ENCODE results near the gene ERG28.

Gene ERG28

DNA sequence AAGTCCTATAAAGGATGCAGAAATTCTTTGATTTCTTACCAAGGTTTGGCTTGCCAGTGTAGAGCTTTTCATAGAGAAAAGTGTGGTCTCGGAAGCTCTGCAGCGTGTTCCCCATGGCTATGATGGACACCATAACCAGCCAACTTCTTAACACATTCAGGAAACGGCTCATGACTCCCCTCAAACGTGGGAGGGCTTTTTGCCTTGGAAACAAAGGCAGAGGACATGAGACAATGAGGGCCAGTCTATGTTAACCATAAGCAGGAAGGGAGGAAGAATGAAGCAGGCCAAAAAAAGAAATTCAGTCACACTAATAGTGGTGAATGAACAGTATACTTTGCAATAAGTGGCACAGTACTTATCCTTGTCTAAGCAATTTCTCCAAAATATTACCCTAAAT is 3.3 kb downstream of the ERG28 start:
- no peak for DNase-seq

DNA sequence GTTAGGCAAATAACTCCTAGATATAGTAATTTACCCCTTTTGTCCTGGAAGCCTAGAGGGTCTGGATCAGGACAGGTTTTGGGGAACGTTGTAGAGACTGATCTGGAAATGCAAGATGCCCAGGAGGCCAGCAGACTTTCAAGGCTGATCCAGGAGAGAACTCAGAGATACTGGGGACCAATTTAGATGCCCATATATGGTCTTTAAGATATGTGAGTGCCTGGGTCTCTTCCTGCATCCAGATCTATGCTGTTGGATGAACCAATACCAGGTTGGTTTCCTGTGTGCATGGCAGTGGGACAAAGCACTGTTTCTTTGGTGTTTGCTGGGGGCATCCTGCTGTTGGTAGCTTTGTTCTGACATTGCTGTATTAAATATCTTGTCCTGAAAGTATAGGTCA is 5.4 kb downstream of the ERG28 start:
- no peak for DNase-seq

DNA sequence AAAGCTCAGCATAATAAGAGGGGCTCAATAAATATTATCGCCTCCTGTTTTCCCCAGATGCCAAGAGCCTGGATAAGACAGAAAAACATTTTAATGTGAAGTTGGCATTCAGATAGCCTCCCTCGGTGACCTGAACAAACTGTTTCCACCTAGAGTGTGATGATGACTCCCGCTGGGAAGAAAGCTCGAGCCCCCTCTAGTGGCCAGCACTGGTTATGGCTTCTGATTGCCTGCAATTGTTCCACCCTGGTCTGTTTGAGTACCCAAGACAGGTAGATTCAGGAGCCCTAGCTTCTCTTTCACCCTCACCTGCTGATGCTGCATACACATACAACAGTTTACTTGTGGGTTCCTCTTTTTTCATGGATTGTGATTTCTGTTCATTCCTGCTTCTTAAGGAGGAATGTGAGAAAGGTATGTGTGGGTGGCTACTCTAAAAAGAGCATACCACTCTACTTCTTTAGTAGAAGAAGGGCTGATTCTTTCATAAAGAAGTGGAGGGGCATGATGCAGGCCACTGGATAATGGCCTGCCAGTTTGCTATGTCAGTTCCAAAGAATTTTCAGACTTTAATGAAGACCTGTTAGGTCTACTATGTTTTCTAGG is 6.4 kb downstream of the ERG28 start:
- DNase-seq: no peak

DNA sequence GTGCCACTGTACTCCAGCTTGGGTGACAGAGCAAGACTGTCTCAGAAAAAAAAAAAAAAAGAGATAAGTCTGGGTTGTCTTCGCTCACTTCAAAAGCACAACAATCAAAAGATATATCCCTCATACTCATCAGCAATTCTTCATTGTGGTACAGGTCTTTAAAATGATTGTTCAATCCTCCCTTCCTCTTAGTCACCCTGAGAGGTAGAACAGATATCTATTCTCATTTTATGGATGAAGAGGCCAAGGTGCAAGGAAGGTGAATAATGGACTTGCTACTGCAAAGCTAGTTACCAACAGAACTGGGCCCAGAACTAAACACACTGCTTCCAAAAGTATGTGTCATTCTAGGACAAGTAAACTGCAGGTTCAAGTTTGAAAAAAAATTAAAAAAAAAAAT is 7.1 kb downstream of the ERG28 start:
- DNase-seq: no peak

DNA sequence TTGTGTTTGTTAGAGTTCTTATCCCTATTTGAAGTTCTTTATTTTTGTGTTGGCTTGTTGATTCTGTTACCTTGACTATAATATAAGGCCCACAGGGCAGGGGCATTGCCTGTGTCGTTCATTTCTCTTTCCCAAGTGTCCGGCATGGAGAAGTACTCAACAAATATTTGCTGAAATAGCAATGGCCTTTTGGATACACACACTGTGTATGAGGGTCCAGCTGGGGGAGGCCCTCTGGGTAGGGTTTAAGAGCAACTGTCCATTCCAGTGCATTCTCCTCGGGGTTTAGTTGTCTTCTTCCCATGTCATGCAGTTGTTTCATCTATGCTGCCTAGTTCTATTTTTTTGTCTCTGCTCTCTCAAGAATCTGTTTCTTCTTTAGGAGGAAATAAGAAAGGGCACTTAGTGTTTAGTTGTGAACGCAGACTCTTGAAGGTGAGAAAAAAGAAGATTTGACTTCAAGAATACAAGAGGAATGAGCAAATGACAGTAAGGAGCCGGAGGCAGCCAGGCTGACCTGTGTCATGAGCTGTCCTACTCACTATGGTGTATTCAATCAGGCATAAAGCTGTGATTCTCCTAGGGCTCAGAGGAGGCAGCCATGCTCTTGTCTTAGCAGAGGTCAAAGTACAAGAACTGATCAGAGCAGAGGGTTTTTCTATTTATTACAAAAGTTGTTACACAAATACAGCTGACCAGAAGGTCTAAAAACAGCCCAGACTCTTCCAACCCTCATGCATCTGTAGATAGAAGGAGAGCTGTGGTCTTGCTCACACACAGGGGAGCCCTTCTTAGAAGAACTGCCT is 10.2 kb downstream of the ERG28 start:
- no peak for DNase-seq

DNA sequence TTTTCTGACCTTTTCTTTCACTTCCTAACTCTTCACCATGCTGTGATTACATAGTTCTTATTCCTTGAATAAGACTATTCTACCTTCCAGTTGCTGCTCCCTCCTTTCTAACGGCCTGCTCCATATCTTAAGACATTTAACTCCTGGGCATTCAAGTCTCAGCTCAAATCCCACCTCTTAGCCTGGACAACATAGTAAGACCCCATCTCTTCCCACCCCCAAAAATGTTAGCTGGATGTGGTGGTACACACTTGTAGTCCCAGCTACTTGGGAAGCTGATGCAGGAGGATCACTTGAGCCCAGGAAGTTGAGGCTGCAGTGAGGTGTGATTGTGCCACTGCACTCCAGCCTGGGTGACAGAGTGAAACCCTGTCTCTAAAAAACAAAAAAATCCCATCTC is 10.9 kb downstream of the ERG28 start:
- no peak for DNase-seq

DNA sequence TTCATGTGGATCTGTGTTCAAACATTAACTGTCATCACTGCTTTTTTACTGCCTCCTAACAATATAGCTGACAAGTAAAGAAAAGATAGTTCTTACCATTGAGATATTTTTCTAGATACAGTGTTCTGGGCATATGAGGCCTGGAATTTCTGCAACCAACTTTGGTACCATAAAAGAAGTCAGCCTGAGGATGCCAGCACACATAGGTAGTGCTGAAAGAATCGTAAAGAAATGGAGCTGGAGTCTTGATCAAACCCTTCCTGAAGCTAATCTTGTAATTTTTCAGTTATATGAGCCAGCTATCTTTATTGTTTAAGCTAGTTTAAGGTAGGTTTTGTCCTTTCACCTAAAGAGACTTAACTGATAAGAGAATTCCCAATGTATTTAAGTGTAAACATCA is 11.3 kb downstream of the ERG28 start:
- no peak for DNase-seq

DNA sequence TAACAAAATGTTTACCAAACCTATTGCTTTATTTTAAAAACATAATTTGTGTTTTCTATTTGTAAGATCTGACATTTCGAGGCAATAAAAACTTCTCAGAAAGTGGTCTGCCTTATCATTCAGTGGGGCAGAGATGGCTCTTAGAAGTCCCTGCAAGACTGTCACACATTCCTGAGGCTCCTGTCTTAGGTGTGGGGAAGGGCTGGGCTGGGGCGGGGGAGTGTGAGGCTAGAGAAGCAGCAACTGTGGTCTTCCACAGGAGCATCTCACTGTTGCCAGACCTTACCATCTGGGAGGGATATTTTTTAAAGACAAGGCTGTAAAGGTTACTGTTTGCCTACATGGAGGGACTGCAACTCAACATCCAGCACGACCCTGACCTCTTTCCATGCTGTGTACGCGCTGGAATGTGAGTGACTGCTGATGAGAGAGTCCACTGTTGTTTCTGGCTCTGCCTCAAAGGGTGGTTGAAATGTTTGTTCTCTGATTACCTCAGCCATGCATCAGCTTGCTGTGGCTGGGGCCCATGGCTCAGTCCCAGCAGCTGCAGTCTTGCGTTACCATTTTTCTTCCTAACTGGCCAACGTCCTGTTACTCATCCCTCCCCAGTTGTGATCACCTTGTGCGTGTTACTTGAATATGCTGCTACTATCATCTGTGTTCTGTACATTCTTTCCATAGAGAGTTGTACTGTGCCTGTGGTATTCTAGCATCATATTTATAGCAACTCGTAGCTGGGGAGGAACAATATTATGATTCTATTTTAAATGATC is 12.4 kb downstream of the ERG28 start:
- no peak for DNase-seq

DNA sequence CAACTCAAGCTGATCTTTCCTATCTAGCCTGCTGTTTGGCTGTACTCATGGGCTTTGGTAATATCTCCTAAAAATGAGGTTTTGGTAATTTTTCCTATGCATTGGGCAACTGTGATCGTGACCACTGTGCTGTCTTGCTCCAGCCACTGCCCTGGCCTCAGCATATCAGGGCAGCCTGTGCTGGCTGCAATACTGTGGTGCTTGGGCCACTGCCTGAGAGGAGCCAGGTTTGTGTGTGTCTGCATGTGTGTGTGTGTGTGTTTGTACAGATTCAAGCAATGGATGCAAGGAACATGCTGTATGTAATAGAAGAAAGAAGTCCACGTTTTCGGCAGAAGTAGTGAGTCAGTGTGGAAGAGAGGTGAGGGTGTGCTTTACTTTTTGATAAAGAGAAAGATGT is 13.0 kb downstream of the ERG28 start:
- DNase-seq: no peak

DNA sequence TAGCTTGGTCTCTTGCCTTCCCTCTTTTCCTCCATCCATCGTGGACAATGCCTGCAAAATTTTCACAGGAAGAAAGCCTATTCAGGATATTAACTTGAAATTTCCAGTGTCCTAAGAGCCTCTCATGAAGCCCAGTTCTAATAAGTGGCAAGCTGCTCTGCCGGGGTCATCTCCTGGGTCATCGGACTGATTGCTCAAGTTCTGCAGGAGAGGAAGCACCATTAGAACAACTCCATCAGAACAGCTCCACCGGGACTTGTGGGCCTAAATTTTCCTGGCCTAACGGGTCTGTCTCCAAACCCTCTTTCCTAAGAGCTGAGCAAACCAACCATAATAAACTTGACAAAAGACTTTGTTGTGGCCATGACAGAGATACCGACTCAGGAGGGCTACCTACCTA is 13.9 kb downstream of the ERG28 start:
- DNase-seq: no peak

DNA sequence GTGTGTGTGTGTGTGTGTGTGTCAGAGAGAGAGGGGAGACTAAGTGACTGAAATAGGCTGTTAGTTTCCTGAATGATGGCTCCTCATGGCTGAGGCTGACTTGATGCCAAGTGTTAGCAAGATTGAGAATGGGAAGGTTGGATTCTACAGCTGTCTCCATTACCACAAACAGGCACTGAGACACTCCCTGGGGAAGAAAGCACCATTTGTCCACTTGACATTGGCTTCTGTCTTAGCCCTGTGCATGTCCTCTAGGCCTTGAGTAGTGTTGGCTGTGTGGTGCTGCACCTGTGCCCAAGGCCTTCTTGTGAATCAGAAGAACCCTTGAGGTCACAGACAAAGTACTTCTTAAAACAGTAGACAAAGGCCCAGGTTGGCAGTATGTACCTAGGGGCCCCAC is 15.6 kb downstream of the ERG28 start:
- DNase-seq: no peak

DNA sequence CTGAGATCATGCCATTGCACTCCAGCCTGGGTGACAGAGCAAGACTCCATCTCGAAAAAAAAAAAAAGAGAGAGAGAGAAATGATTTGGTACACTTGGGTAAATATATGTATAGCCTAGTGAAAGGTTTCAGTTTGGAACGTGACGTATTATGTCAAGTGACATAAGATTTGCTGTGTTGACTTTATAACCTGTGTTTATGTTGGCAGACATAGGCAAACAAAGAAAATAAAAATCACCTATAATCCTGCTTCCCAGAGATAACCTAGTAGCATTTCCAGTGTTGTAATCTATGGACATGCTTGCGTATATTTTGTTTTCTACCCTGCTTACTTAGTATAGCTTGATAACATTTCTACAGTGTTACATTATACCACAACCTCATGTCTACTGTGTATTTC is 16.7 kb downstream of the ERG28 start:
- no peak for DNase-seq

DNA sequence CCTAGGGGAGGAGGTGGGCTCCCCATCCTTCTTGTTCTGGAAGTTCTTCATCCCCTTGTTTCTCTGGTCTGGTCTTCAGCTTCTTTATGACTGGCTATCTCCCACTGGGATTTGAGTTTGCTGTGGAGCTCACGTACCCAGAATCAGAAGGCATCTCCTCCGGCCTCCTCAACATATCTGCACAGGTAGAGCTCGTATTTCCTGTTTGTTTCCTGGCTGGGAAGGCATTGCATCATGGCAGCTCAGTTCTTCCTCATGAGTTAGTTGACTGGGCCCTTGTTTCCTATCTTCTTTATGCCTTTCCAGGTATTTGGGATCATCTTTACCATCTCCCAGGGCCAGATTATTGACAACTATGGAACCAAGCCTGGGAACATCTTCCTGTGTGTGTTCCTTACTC is 19.8 kb downstream of the ERG28 start:
- DNase-seq: no peak

DNA sequence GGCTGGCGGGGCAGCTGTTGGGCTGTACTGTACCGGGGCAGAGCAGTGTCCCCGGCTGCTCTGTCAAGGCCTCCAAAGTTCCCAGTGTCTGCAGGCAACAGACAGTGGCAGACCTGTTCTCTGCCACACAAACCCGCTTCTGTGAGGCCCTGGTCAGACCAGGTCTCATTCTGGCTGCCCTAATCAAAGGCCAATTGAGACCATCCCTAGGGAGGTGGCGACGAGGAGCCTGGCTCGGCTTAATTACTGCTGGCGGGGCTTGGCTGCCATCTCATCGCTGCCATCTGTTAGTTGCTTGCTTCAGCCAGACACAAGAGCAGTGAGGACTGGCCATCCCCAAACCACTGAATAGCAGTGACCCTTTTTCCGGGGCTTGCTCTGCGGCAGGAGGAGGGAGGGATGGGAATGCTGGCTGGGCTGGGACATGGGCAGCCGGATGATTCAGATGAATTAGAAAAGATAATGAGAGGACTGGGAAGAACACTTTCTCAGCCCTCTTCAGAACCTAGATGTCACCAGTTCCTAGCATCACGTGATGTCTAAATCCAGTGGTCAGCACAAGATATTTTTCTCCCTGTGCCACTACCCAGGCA is 24.5 kb downstream of the ERG28 start:
- DNase-seq: no peak

DNA sequence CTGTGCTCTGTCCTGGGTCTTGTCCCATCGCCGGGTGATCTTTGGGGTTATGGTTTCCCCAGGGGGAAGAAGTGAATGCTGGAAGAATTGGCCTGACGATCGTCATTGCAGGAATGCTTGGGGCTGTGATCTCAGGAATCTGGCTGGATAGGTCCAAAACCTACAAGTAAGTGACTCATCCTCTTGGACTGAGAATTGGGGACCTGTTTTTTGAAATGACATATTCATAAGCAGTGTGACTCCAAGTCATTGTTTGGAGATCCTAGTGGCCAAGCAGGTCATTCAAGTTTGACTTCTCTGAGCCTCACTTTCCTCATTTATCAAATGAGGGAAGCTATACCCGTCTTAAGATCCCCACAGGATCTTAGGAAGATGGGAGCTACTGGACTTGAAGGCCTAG is 25.8 kb downstream of the ERG28 start:
- no peak for DNase-seq

DNA sequence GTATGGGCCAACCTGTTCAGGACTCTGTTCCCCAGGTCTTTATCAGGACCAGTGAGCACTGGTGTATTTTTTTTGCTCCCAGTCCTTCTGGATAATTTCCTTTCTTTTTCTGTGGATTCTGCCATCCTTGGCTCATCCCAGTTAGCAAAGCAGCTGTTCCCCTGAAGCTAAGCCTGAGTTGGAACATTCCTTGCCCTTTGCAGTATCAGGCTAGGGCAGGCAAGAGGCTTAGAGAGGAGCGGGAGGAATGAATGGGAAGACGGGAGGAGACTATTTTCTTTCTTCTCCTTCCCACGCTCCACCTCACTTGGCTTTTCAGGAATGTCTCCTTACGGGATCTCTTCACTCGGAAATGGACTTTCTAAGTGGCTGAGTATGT is 29.2 kb downstream of the ERG28 start:
- DNase-seq: no peak

DNA sequence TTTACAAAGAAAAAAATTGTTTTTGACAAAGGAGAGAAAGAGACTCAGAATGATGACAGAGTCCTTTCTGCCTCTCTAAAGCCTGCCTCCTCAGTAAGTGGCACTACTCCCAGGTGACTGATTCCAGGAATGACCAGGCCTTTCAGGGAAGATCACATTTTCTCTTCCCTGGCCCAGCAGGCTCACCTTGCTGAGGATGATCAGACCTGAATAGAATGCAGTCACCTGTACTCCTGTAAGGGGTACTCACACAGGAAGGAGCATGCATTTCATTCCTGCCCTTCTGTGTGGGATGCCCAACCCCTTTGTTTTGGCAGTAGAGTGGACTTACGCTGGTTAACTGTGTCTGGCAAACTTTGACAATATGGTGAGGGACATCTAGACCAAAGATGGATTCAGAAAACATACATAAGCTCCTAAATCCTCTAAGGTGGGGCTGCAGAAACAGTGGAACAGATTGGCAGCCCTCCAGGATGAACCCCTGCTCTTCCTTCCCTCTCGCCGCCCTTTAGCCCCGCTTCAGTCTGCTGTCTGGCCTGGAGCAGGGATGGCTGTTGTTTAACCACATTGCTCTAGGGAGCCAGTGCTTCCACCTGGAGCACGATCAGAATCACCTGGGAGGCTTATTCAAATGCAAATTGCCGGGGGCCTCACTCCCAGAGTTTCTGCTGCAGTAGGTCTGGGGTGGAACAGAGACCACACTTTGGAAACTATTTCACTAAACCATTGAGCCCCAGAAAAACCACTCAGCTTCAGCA is 29.8 kb downstream of the ERG28 start:
- no peak for DNase-seq

DNA sequence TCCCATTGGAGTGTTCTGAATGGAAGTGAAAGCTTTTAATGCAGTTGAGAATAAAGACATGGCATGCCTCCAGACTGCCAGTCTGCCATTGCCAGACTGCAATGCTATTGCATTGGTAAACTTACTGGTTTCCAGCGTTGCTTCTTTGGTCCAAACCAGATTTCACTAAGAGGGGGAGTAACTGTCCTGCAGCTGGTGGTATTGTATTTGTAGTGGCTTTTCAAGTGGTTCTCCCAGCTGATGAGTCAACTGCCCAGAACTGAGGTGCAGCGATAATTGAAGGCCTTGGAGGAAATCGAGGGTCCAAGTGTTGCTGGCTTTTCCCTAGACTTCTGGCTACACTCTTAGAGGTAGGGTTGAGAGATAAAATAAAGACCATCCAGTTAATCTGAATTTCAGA is 31.9 kb downstream of the ERG28 start:
- DNase-seq: no peak

DNA sequence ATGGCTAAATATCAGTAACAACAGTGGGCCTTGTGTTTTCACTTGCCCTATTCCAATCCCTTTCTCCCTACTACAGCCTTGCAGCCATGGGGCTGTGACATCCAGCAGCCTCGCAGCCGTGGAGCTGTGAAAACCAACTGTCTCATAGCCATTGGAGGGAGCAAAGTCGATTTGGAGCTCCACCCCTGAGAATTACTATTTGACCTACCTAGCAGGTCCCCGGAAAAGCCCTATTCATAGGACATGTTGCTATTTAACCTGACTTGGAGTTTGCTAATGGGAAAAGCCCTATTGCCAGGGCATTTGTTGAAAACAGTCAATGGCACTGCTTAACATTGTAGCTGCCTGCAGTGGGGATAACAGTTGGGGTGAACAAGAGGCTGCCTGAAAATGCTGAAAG is 33.3 kb downstream of the ERG28 start:
- DNase-seq: no peak

DNA sequence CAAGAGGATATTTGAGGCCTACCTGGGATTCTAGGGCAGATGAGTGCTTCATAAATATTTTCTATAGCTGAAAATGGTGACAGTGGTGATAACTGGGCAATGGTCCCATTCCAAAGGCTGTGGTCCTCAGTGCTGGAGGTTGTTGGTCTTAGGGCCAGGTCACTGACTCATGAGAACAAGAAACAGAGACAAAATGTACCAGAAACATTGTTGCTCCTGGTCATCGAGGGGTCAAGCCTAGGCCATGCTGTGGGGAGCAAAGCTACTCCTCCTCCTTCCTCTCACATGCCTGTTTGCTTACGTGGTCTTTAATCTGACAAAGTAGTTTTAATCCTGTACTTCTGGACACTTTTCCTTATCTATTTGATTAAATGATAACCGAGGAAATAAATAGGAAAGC is 33.8 kb downstream of the ERG28 start:
- DNase-seq: no peak

DNA sequence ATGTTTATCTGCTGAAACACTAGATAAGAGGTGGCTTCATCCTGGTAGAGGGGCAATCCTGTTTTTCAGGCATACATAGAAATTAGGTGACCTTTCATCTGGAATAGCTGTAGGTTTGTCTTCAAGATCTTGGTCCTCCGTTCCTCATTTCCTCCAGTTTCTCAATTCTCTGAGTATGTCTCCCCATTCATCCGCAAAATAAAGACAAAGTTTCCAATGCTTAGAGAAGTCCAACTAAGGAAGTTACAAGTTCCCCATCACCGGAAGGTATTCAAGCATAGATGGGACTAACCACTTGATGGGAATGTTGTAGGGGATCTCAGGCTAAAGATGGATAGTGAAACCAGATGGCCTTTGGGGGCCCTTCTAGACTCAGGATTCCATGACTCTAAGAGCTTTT is 34.3 kb downstream of the ERG28 start:
- DNase-seq: no peak

DNA sequence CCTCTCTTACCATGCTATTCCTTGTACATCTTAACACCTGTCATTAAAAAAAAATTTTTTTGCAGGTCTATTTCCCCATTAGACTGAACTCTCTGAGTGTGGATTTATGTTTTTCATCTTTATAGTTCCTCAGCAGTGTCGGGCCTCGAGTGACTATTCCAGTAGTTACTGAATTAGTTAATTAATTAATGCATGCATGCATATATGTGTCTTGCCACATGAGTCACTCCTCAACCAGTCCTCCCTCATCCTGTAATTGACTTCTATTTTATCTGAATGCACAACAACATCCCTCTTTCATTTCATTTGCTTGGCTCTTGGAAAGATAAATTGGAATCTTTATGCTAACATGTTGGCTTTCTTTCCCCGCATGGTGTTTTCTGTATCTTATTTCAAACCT is 35.6 kb downstream of the ERG28 start:
- DNase-seq: no peak

DNA sequence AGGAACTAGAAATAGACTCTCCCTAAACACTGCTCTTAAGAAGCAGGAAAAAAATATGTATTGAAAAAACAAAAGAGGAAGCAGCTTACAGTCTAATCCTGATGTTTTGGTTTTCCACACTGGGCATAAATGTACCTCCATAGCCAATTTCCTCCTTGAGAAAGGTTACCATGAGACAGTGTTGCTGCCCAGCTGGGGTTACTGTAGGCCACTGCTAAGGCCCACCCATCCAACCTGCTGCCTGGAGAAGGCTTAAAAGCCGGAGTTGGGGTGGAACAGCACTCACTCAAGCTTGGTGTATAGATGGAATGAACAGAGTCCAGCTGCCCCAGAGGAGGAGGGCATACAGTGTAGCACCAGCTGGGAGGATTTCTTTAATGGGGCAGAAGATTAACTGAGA is 41.1 kb downstream of the ERG28 start:
- no peak for DNase-seq

Measured in cortex of kidney (tissue), 1 donor.